SK-N-SH treated with all-trans-retinoic acid at 6 μM for 48 hours (cell line): ENCODE data around the gene B3GALNT2.

Source experiments
- ARNTL ChIP-seq: fragments of 450-650 bp; formaldehyde crosslinking; IDR thresholded peaks from 2 replicates; pipeline ENCODE4 v1.5.0; 2020; ENCODE audit warnings: low read depth, mild to moderate bottlenecking, moderate library complexity, borderline replicate concordance
- CREB5 ChIP-seq: fragments of 250-450 bp; sonication (Bioruptor Pico); IDR thresholded peaks from 2 replicates; pipeline ENCODE4 v1.5.1; 2020; ENCODE audit warnings: low read depth, mild to moderate bottlenecking, moderate library complexity
- ISL1 ChIP-seq: fragments of 250-450 bp; sonication (Bioruptor Pico); IDR thresholded peaks from 2 replicates; pipeline ENCODE4 v2.1.2; 2022; ENCODE audit warnings: mild to moderate bottlenecking, moderate library complexity
- POU6F1 ChIP-seq: fragments of 250-450 bp; sonication (Bioruptor Pico); IDR thresholded peaks from 2 replicates; pipeline ENCODE4 v1.8.0; 2021; ENCODE audit warnings: low read depth, mild to moderate bottlenecking, moderate library complexity, borderline replicate concordance
- RARB ChIP-seq: fragments of 250-450 bp; sonication (Bioruptor Pico); IDR thresholded peaks from 2 replicates; pipeline ENCODE4 v1.8.0; 2021; ENCODE audit warnings: mild to moderate bottlenecking, moderate library complexity
- TSHZ2 ChIP-seq: fragments of 250-450 bp; sonication (Bioruptor Pico); IDR thresholded peaks from 2 replicates; pipeline ENCODE4 v1.5.0; 2020; ENCODE audit warnings: mild to moderate bottlenecking, moderate library complexity
- ZFP3 ChIP-seq: fragments of 250-450 bp; sonication (Bioruptor Pico); IDR thresholded peaks from 2 replicates; pipeline ENCODE4 v1.5.0; 2020; ENCODE audit warnings: mild to moderate bottlenecking, moderate library complexity
- ZNF70 ChIP-seq: fragments of 450-650 bp; formaldehyde crosslinking; IDR thresholded peaks from 2 replicates; pipeline ENCODE4 v1.5.0; 2020; ENCODE audit warnings: mild to moderate bottlenecking, moderate library complexity

GRCh38 chr1:235415008-235415904 lies 89.0 kb downstream of the B3GALNT2 start:
- no peak for TF ChIP-seq ZFP3
- no peak for TF ChIP-seq ISL1 (CRISPR knock-in tag)
- no peak for TF ChIP-seq POU6F1 (CRISPR knock-in tag)
- TF ChIP-seq RARB: no peak
- TF ChIP-seq TSHZ2 (CRISPR knock-in tag): no peak
- TF ChIP-seq ARNTL (CRISPR knock-in tag): no peak
- TF ChIP-seq CREB5 (CRISPR knock-in tag): no peak
- no peak for TF ChIP-seq ZNF70
